Ectodermal cell (in vitro differentiated cells): Measurements from ENCODE around the gene ASIP.
"Not testable (repeated sequence)": the region's sequence is repeated elsewhere in the genome, so short reads cannot be mapped to it uniquely, and the experiment has no call there.

ENCODE experiments used
- H3K27ac ChIP-seq: 2 replicates; pipeline ENCODE4 v1.7.0; 2013; ENCODE audit warnings: mild to moderate bottlenecking, low read depth, low read length; ENCODE audit not compliant: insufficient read depth, poor library complexity, severe bottlenecking
- H3K27me3 ChIP-seq: 2 replicates; pipeline ENCODE4 v1.7.0; 2013; ENCODE audit warnings: mild to moderate bottlenecking, low read length; ENCODE audit not compliant: insufficient read depth, control insufficient read depth, poor library complexity, severe bottlenecking
- H3K36me3 ChIP-seq: one replicate; pipeline ENCODE4 v1.7.0; 2013; ENCODE audit warnings: low read length; ENCODE audit not compliant: control insufficient read depth, insufficient read depth
- H3K4me1 ChIP-seq: one replicate; pipeline ENCODE4 v1.7.0; 2013; ENCODE audit warnings: low read length; ENCODE audit not compliant: control insufficient read depth, insufficient read depth
- H3K4me3 ChIP-seq: 2 replicates; pipeline ENCODE4 v1.7.0; 2013; ENCODE audit warnings: low read depth, low read length, control low read depth; ENCODE audit not compliant: insufficient read depth
- H3K9me3 ChIP-seq: 2 replicates; pipeline ENCODE4 v1.7.0; 2013; ENCODE audit warnings: mild to moderate bottlenecking, low read length, moderate library complexity; ENCODE audit not compliant: control insufficient read depth
- WGBS, 2 experiments: methylation state at CpG; one replicate each; pipeline ENCODE4 v1.1.7; 2013; ENCODE audit warnings: missing lambda C conversion rate in 2 of 2; 5-methylcytosine and 5-hydroxymethylcytosine counted together

The ASIP gene

GRCh38 chr20:34260208-34260942, 19.2 kb downstream of the ASIP start:
- Histone ChIP-seq H3K4me1 (no peaks in the 10 kb centered on the region), H3K27me3 (no peaks in the 10 kb centered on the region), H3K9me3 (no peaks in the 10 kb centered on the region), H3K27ac (no peak overlapping the region), H3K36me3 (no peaks in the 10 kb centered on the region), H3K4me3 (no peak overlapping the region)
- 95 to 96% methylated on average over 5 of the region's 5 CpGs for WGBS, 2 experiments

GRCh38 chr20:34262488-34263288, 21.5 kb downstream of the ASIP start:
- Histone ChIP-seq H3K9me3 (no peaks in the 10 kb centered on the region), H3K4me1 (no peaks in the 10 kb centered on the region), H3K36me3 (no peaks in the 10 kb centered on the region), H3K4me3 (no peak overlapping the region), H3K27me3 (no peaks in the 10 kb centered on the region), H3K27ac (no peak overlapping the region)
- WGBS, 2 experiments, result 82 to 83% methylated on average over 9 of the region's 9 CpGs

- WGBS, 2 experiments, result 96 to 97% methylated on average over 8 of the region's 8 CpGs
- not testable (repeated sequence) for H3K4me3 ChIP-seq, H3K27me3 ChIP-seq, H3K27ac ChIP-seq, H3K9me3 ChIP-seq, H3K4me1 ChIP-seq, H3K36me3 ChIP-seq
These were observed 22.2 kb downstream of the ASIP start for GRCh38 chr20:34263468-34263867.

GRCh38 chr20:34264141-34264540, 22.9 kb downstream of the ASIP start:
- Histone ChIP-seq H3K4me1 (no peaks in the 10 kb centered on the region), H3K27me3 (no peaks in the 10 kb centered on the region), H3K4me3 (no peak overlapping the region), H3K36me3 (no peaks in the 10 kb centered on the region), H3K9me3 (no peaks in the 10 kb centered on the region), H3K27ac (no peak overlapping the region)
- WGBS, 2 experiments, result 96 to 98% methylated on average over 5 of the region's 5 CpGs

GRCh38 chr20:34268145-34268544, 26.9 kb downstream of the ASIP start:
- Histone ChIP-seq H3K4me3 (no peak overlapping the region), H3K36me3 (no peaks in the 10 kb centered on the region), H3K4me1 (no peaks in the 10 kb centered on the region), H3K27me3 (no peaks in the 10 kb centered on the region), H3K27ac (no peak overlapping the region), H3K9me3 (no peaks in the 10 kb centered on the region)
- WGBS, 2 experiments, result 93 to 95% methylated on average over 12 of the region's 12 CpGs

GRCh38 chr20:34268851-34269636, 27.8 kb downstream of the ASIP start:
- WGBS, 2 experiments, result 83 to 87% methylated on average over 58 of the region's 58 CpGs
- Histone ChIP-seq H3K27ac (no peak overlapping the region), H3K36me3 (no peaks in the 10 kb centered on the region), H3K4me3 (no peak overlapping the region), H3K27me3 (no peaks in the 10 kb centered on the region), H3K9me3 (no peaks in the 10 kb centered on the region), H3K4me1 (no peaks in the 10 kb centered on the region)

GRCh38 chr20:34269996-34270627, 28.9 kb downstream of the ASIP start:
- no peak overlapping the region for H3K4me3 ChIP-seq
- H3K36me3 ChIP-seq, result no peaks in the 10 kb centered on the region
- no peaks in the 10 kb centered on the region for H3K9me3 ChIP-seq
- no peak overlapping the region for H3K27ac ChIP-seq
- no peaks in the 10 kb centered on the region for H3K27me3 ChIP-seq
- H3K4me1 ChIP-seq, result no peaks in the 10 kb centered on the region
- WGBS, 2 experiments, result 94% methylated on average over 9 of the region's 9 CpGs

GRCh38 chr20:34271956-34272355, 30.7 kb downstream of the ASIP start:
- H3K9me3 ChIP-seq, result no peaks in the 10 kb centered on the region
- no peaks in the 10 kb centered on the region for H3K4me1 ChIP-seq
- H3K36me3 ChIP-seq, result peaks cover 6% of the 10 kb centered on the region
- H3K27me3 ChIP-seq, result no peaks in the 10 kb centered on the region
- H3K27ac ChIP-seq, result no peak overlapping the region
- H3K4me3 ChIP-seq, result no peak overlapping the region
- WGBS, 2 experiments, result 93 to 94% methylated on average over 2 of the region's 2 CpGs

GRCh38 chr20:34274694-34275093, 33.5 kb downstream of the ASIP start:
- Histone ChIP-seq H3K27me3 (no peaks in the 10 kb centered on the region), H3K27ac (no peak overlapping the region), H3K4me3 (no peak overlapping the region), H3K9me3 (no peaks in the 10 kb centered on the region), H3K4me1 (no peaks in the 10 kb centered on the region), H3K36me3 (peaks cover 13% of the 10 kb centered on the region)
- WGBS, 2 experiments, result 94 to 95% methylated on average over 7 of the region's 7 CpGs
